HUDEP-2 (cell line): Measurements from ENCODE around the gene THAP6.
A peak's percentile ranks its signal among the peaks of the same experiment; 100 is the strongest.
"Not testable (repeated sequence)": the region's sequence is repeated elsewhere in the genome, so short reads cannot be mapped to it uniquely, and the experiment has no call there.

Source experiments
- DNase-seq, 76 experiments: peaks; one replicate each; lab custom pipeline; 2025; ENCODE audit not compliant: unreplicated experiment in 76 of 76; lab: John Stamatoyannopoulos, UW

Gene THAP6

GRCh38 chr4:75514131-75514948, at the start of gene THAP6, which contains the start of gene RCHY1:
TSS of gene THAP6 (plus strand) at chr4:75514473. CDS start at chr4:75515453, 980 bp downstream.
TSS of gene RCHY1 (minus strand) at chr4:75514403. CDS start at chr4:75514286, 117 bp downstream.
- peak in 75 of 76 experiments; percentile 13 to 93 (median 86) for DNase-seq

GRCh38 chr4:75469896-75470295, 44.4 kb upstream of the THAP6 start:
- DNase-seq = no peak

GRCh38 chr4:75470738-75471137, 43.5 kb upstream of the THAP6 start:
- no peak for DNase-seq

- no peak for DNase-seq
Measured at GRCh38 chr4:75477201-75477600, 37.1 kb upstream of the THAP6 start.

- DNase-seq = no peak
Measured at GRCh38 chr4:75484190-75484589, 30.1 kb upstream of the THAP6 start.

- peak in 2 of 76 experiments; percentile 4 to 6 for DNase-seq
Measured at GRCh38 chr4:75490155-75490554, 24.1 kb upstream of the THAP6 start.

GRCh38 chr4:75494563-75494962, 19.7 kb upstream of the THAP6 start:
- DNase-seq = no peak

- DNase-seq = no peak
Measured at GRCh38 chr4:75495476-75495875, 18.8 kb upstream of the THAP6 start.

GRCh38 chr4:75496406-75496805, 17.9 kb upstream of the THAP6 start:
- no peak for DNase-seq

- no peak for DNase-seq
Measured at GRCh38 chr4:75497133-75497532, 17.1 kb upstream of the THAP6 start.

- no peak for DNase-seq
Measured at GRCh38 chr4:75498041-75498440, 16.2 kb upstream of the THAP6 start.

GRCh38 chr4:75499900-75500299, 14.4 kb upstream of the THAP6 start:
- no peak for DNase-seq

GRCh38 chr4:75502671-75503070, 11.6 kb upstream of the THAP6 start:
- DNase-seq = no peak

- DNase-seq = no peak
Measured at GRCh38 chr4:75505630-75506029, 8.6 kb upstream of the THAP6 start.

- DNase-seq = peak in 8 of 76 experiments; percentile 0 to 36 (median 8)
Measured at GRCh38 chr4:75509592-75509991, 4.7 kb upstream of the THAP6 start.

GRCh38 chr4:75511841-75512240, 2.4 kb upstream of the THAP6 start:
- no peak for DNase-seq

- DNase-seq = peak in 55 of 76 experiments; percentile 0 to 71 (median 20)
Measured at GRCh38 chr4:75512386-75513211, 1.7 kb upstream of the THAP6 start.

- no peak for DNase-seq
Measured at GRCh38 chr4:75513526-75514130, 645 bp upstream of the THAP6 start.

- no peak for DNase-seq
Measured at GRCh38 chr4:75514949-75515612, 808 bp downstream of the THAP6 start.

GRCh38 chr4:75516144-75516543, 1.9 kb downstream of the THAP6 start:
- DNase-seq = no peak

- DNase-seq = not testable (repeated sequence)
Measured at GRCh38 chr4:75519452-75519851, 5.2 kb downstream of the THAP6 start.
